Measurements from ENCODE around the gene PLXNA4.

PLXNA4 gene

DNA sequence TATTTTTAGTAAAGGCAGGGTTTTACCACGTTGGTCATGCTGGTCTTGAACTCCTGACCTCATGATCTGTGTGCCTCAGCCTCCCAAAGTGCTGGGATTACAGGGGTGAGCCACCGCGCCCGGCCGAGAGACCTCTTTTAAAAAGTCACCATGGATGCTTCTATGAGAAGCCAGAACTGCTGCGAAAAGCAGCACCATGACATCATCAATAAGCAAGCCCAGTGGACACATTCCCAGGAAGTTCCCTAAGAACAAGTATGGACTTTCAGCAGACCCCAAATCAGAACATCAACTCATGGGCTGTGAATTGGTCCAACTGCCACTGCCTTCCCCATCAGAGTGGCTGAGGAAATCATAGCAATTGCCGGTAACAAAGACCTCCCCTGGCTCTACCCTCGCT, 93.4 kb downstream of the PLXNA4 start:
- no CpG with 5 or more reads among the region's 8 CpGs for WGBS (ENCODE audit: extremely low coverage, insufficient coverage, low lambda C conversion rate)
- no peak overlapping the region for H4K8ac ChIP-seq (ENCODE audit: low read depth, low read length)
- no peak overlapping the region for H2BK5ac ChIP-seq (ENCODE audit: low read length)
- H2BK120ac ChIP-seq (ENCODE audit: low read depth, low read length): no peak overlapping the region
- H3K79me1 ChIP-seq (ENCODE audit: low read length): no peaks in the 10 kb centered on the region
- H3K56ac ChIP-seq (ENCODE audit: low read length): no peak overlapping the region
- H2BK15ac ChIP-seq (replicated peaks; ENCODE audit: low read depth): no peak overlapping the region
- DNase-seq: no peak
- no peak overlapping the region for H3K9ac ChIP-seq (ENCODE audit: low read length)
- H3K27ac ChIP-seq (ENCODE audit: low read depth, low read length): no peak overlapping the region
- H3K27me3 ChIP-seq (ENCODE audit: insufficient read depth, low read length, poor library complexity): no peaks in the 10 kb centered on the region
- no peak overlapping the region for H2AK5ac ChIP-seq (ENCODE audit: low read length)
- no peak overlapping the region for H3K18ac ChIP-seq (ENCODE audit: low read length)
- no peaks in the 10 kb centered on the region for H3K36me3 ChIP-seq (ENCODE audit: control insufficient read depth, insufficient read depth, low read length)
- no peak overlapping the region for H4K5ac ChIP-seq (ENCODE audit: low read length)
- H3K4me2 ChIP-seq (ENCODE audit: low read length): no peak overlapping the region
- H3K79me2 ChIP-seq (ENCODE audit: control insufficient read depth, insufficient read depth, low read length): no peaks in the 10 kb centered on the region
- H3K23ac ChIP-seq (ENCODE audit: low read length): no peak overlapping the region
- H3K4me1 ChIP-seq (ENCODE audit: control insufficient read depth, low read depth, low read length): no peaks in the 10 kb centered on the region
- no peak overlapping the region for H3K4ac ChIP-seq (ENCODE audit: low read depth, low read length)
- H3K4me3 ChIP-seq (ENCODE audit: low read length): no peak overlapping the region

DNA sequence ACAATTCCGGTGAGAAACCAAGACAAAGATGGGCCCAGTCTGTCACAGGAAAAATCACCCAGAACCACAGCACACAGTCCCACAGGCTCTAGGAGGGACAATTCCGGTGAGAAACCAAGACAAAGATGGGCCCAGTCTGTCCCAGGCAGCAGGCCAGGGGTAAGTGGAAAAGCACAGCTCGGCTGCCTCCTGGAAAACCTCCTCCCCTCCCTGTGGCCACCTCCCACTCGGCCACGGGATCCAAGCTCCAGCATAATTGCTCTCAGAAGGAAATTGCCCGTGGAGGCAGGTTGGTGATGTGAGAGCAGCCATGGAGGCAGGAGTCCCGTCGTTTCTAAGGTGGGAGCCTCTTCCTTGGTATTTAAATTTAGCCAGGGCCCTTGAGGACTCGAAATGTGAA, 95.7 kb downstream of the PLXNA4 start:
- Histone ChIP-seq H2AK5ac (ENCODE audit: low read length) (no peak overlapping the region), H3K27ac (ENCODE audit: low read depth, low read length) (no peak overlapping the region), H4K8ac (ENCODE audit: low read depth, low read length) (no peak overlapping the region), H3K18ac (ENCODE audit: low read length) (no peak overlapping the region), H3K56ac (ENCODE audit: low read length) (no peak overlapping the region), H3K4me3 (ENCODE audit: low read length) (no peak overlapping the region), H3K23ac (ENCODE audit: low read length) (no peak overlapping the region), H3K4ac (ENCODE audit: low read depth, low read length) (no peak overlapping the region), H3K9ac (ENCODE audit: low read length) (no peak overlapping the region), H4K5ac (ENCODE audit: low read length) (no peak overlapping the region), H3K36me3 (ENCODE audit: control insufficient read depth, insufficient read depth, low read length) (no peaks in the 10 kb centered on the region), H3K79me1 (ENCODE audit: low read length) (no peaks in the 10 kb centered on the region), H3K4me1 (ENCODE audit: control insufficient read depth, low read depth, low read length) (peaks cover 1% of the 10 kb centered on the region), H2BK5ac (ENCODE audit: low read length) (no peak overlapping the region), H2BK120ac (ENCODE audit: low read depth, low read length) (no peak overlapping the region), H2BK15ac (replicated peaks; ENCODE audit: low read depth) (no peak overlapping the region), H3K27me3 (ENCODE audit: insufficient read depth, low read length, poor library complexity) (no peaks in the 10 kb centered on the region), H3K4me2 (ENCODE audit: low read length) (no peak overlapping the region), H3K79me2 (ENCODE audit: control insufficient read depth, insufficient read depth, low read length) (no peaks in the 10 kb centered on the region)
- no peak for DNase-seq
- WGBS (ENCODE audit: extremely low coverage, insufficient coverage, low lambda C conversion rate): no CpG with 5 or more reads among the region's 9 CpGs

DNA sequence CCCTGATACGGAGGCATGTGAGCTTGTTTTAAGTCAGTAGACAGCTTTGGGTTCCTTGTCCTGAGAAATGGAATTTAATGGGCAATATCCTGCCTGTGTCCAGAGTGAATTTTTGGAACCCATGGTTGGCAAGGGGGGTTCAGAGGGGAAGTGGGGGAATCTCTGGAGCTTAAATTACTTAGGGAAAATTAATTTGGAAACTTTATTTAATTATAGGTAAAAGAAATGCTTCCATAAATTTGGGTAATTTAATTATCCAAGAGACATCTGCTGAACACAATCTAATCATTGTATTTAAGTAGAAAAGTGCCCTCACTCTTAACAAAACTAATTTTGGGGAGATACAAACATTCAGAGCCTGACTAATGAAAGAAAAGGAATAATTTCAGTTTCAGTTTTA, 99.7 kb downstream of the PLXNA4 start:
- H2BK5ac ChIP-seq (ENCODE audit: low read length): no peak overlapping the region
- no peak overlapping the region for H3K27ac ChIP-seq (ENCODE audit: low read depth, low read length)
- no peak overlapping the region for H3K18ac ChIP-seq (ENCODE audit: low read length)
- H3K23ac ChIP-seq (ENCODE audit: low read length): no peak overlapping the region
- no CpG with 5 or more reads among the region's 1 CpG for WGBS (ENCODE audit: extremely low coverage, insufficient coverage, low lambda C conversion rate)
- H4K8ac ChIP-seq (ENCODE audit: low read depth, low read length): no peak overlapping the region
- H3K79me2 ChIP-seq (ENCODE audit: control insufficient read depth, insufficient read depth, low read length): no peaks in the 10 kb centered on the region
- H3K4me1 ChIP-seq (ENCODE audit: control insufficient read depth, low read depth, low read length): peaks cover 3% of the 10 kb centered on the region
- no peak overlapping the region for H2BK15ac ChIP-seq (replicated peaks; ENCODE audit: low read depth)
- H2AK5ac ChIP-seq (ENCODE audit: low read length): no peak overlapping the region
- no peak overlapping the region for H4K5ac ChIP-seq (ENCODE audit: low read length)
- H3K4me2 ChIP-seq (ENCODE audit: low read length): no peak overlapping the region
- no peak for DNase-seq
- H3K36me3 ChIP-seq (ENCODE audit: control insufficient read depth, insufficient read depth, low read length): no peaks in the 10 kb centered on the region
- no peak overlapping the region for H3K9ac ChIP-seq (ENCODE audit: low read length)
- H2BK120ac ChIP-seq (ENCODE audit: low read depth, low read length): no peak overlapping the region
- no peaks in the 10 kb centered on the region for H3K27me3 ChIP-seq (ENCODE audit: insufficient read depth, low read length, poor library complexity)
- no peak overlapping the region for H3K4me3 ChIP-seq (ENCODE audit: low read length)
- no peaks in the 10 kb centered on the region for H3K79me1 ChIP-seq (ENCODE audit: low read length)
- H3K56ac ChIP-seq (ENCODE audit: low read length): peak overlapping the region; percentile 25
- H3K4ac ChIP-seq (ENCODE audit: low read depth, low read length): no peak overlapping the region

DNA sequence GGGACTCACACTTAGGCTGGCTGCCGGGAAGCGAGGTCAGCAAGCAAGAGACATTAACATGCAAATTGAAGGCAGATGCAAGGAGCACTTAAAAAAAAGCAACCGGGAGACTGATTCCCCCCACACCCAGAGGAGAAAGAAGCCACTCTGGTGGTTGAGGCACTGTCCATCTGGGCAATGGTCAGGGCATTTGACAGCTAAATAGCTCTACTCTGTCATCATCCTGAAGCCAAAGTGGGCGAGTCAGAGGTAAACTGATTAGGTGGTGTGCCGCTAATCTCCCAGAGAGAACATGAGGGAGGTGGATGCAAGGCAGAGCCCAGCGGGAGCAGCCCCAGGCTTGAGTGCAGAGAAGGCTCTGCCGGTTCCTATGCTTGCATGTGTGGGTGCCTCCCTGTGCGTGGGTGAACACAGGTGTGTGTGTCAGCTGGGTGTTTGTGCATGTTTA, 100.6 kb downstream of the PLXNA4 start:
- Histone ChIP-seq H3K4me3 (ENCODE audit: low read length) (no peak overlapping the region), H3K9ac (ENCODE audit: low read length) (no peak overlapping the region), H3K27me3 (ENCODE audit: insufficient read depth, low read length, poor library complexity) (no peaks in the 10 kb centered on the region), H3K79me2 (ENCODE audit: control insufficient read depth, insufficient read depth, low read length) (no peaks in the 10 kb centered on the region), H4K5ac (ENCODE audit: low read length) (no peak overlapping the region), H3K4me1 (ENCODE audit: control insufficient read depth, low read depth, low read length) (peaks cover 3% of the 10 kb centered on the region), H2BK5ac (ENCODE audit: low read length) (no peak overlapping the region), H2AK5ac (ENCODE audit: low read length) (no peak overlapping the region), H3K27ac (ENCODE audit: low read depth, low read length) (no peak overlapping the region), H3K4ac (ENCODE audit: low read depth, low read length) (no peak overlapping the region), H3K4me2 (ENCODE audit: low read length) (no peak overlapping the region), H3K79me1 (ENCODE audit: low read length) (no peaks in the 10 kb centered on the region), H3K18ac (ENCODE audit: low read length) (no peak overlapping the region), H2BK15ac (replicated peaks; ENCODE audit: low read depth) (no peak overlapping the region), H3K23ac (ENCODE audit: low read length) (no peak overlapping the region), H3K36me3 (ENCODE audit: control insufficient read depth, insufficient read depth, low read length) (no peaks in the 10 kb centered on the region), H4K8ac (ENCODE audit: low read depth, low read length) (no peak overlapping the region), H3K56ac (ENCODE audit: low read length) (no peak overlapping the region), H2BK120ac (ENCODE audit: low read depth, low read length) (no peak overlapping the region)
- peak; percentile 73 for DNase-seq
- WGBS (ENCODE audit: extremely low coverage, insufficient coverage, low lambda C conversion rate): no CpG with 5 or more reads among the region's 8 CpGs

DNA sequence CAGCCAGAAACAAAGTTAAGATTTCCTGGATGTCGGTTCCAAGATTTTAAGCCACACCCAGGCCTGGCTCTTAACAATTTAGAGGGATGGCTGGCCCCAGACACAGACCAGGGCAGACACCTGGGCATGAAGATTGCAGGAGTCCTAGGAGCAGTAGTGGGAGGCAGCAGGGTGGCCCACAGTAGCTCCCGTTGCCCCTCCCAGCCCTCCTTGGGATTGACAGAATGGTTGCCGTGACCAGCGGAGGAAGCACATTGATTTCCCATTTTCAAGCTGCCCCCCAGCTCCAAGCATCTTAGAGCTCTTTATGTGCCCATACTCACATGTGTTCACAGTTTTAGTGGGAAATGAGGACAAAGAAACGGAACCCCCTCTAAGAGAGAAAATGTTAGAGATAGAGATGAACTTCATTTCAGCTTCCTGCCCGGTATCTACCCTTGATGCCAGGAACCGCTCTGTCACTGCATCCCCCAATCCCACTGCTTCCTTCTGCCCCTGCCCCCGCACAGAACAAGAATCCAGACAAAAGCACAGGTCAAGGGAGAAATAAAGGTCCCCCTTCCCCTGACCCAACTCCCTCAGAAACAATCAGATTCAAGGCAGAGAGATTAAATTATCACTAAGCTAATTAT, 101.1 kb downstream of the PLXNA4 start:
- Histone ChIP-seq H2BK15ac (replicated peaks; ENCODE audit: low read depth) (no peak overlapping the region), H3K27ac (ENCODE audit: low read depth, low read length) (peak overlapping the region; percentile 26), H3K79me2 (ENCODE audit: control insufficient read depth, insufficient read depth, low read length) (no peaks in the 10 kb centered on the region), H2AK5ac (ENCODE audit: low read length) (no peak overlapping the region), H3K56ac (ENCODE audit: low read length) (no peak overlapping the region), H4K5ac (ENCODE audit: low read length) (no peak overlapping the region), H3K4me3 (ENCODE audit: low read length) (no peak overlapping the region), H2BK5ac (ENCODE audit: low read length) (no peak overlapping the region), H3K27me3 (ENCODE audit: insufficient read depth, low read length, poor library complexity) (no peaks in the 10 kb centered on the region), H3K23ac (ENCODE audit: low read length) (no peak overlapping the region), H3K4me2 (ENCODE audit: low read length) (no peak overlapping the region), H3K18ac (ENCODE audit: low read length) (no peak overlapping the region), H3K79me1 (ENCODE audit: low read length) (no peaks in the 10 kb centered on the region), H3K36me3 (ENCODE audit: control insufficient read depth, insufficient read depth, low read length) (no peaks in the 10 kb centered on the region), H2BK120ac (ENCODE audit: low read depth, low read length) (no peak overlapping the region), H3K4me1 (ENCODE audit: control insufficient read depth, low read depth, low read length) (peaks cover 3% of the 10 kb centered on the region), H3K4ac (ENCODE audit: low read depth, low read length) (no peak overlapping the region), H3K9ac (ENCODE audit: low read length) (no peak overlapping the region), H4K8ac (ENCODE audit: low read depth, low read length) (no peak overlapping the region)
- no CpG with 5 or more reads among the region's 8 CpGs for WGBS (ENCODE audit: extremely low coverage, insufficient coverage, low lambda C conversion rate)
- DNase-seq: no peak
